Neural progenitor cell (in vitro differentiated cells): Measurements from ENCODE around the gene SLX9.

Experiments
- EZH2 ChIP-seq: fragments of 200-600 bp; sonication (generic); IDR thresholded peaks from 2 replicates; pipeline ENCODE4 v1.6.1; 2017; ENCODE audit warnings: antibody characterized with exemption, mild to moderate bottlenecking, moderate library complexity
- TF ChIP-seq, protein P1 (sequence below): fragments of 200-600 bp; sonication (generic); IDR thresholded peaks from 2 replicates; pipeline ENCODE4 v1.5.1; 2017; ENCODE audit warnings: antibody characterized with exemption, mild to moderate bottlenecking

DNA sequence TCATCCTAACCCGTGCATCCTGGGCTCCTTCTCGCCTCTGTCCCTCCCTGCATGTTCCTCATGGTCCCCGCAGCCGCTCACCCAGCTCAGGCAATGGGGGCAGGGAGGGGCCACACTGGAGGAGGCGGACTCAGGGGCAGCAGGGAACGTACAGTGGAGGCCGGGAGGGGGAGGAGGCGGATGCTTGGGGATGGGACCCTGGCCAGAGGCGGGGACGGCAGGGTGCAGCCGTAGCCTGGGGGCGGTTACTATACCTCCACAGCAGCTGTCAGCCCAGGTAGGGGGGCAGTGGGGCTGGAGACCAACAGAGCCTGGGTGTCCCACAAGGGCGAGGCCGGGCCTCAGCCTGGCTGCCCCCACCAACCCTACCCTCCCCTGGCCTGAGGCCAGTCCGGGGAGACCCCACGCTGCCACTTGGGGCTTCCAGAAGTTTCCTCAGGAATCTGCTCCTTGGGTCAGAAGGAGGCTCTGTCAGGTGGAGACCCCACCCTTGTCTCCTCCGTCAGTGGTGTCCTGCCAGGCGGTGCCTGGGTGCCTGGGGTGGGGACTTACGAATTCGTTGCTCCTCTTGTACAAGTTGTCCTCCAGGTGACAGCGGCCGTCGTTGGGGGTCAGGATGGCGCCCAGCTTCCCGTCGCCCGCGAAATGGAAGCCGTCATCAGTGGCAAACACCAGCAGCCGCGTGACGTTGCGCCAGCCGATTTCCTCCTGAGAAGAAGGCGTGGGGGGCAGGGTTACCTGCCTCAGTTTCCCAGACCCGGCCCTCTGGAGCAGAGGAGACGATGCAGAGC, 39.9 kb upstream of the SLX9 start:
- TF ChIP-seq, protein P1, sequence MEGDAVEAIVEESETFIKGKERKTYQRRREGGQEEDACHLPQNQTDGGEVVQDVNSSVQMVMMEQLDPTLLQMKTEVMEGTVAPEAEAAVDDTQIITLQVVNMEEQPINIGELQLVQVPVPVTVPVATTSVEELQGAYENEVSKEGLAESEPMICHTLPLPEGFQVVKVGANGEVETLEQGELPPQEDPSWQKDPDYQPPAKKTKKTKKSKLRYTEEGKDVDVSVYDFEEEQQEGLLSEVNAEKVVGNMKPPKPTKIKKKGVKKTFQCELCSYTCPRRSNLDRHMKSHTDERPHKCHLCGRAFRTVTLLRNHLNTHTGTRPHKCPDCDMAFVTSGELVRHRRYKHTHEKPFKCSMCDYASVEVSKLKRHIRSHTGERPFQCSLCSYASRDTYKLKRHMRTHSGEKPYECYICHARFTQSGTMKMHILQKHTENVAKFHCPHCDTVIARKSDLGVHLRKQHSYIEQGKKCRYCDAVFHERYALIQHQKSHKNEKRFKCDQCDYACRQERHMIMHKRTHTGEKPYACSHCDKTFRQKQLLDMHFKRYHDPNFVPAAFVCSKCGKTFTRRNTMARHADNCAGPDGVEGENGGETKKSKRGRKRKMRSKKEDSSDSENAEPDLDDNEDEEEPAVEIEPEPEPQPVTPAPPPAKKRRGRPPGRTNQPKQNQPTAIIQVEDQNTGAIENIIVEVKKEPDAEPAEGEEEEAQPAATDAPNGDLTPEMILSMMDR = no peak
- no peak for TF ChIP-seq EZH2
